Hepatocyte (in vitro differentiated cells): ENCODE measurements around the gene AGGF1.

Experiments
- CTCF ChIP-seq: fragments of 200-600 bp; sonication (generic); IDR thresholded peaks from 2 replicates; pipeline ENCODE4 v1.5.1; 2016; ENCODE audit warnings: antibody characterized with exemption, mild to moderate bottlenecking; ENCODE audit not compliant: poor library complexity
- EZH2 ChIP-seq: fragments of 200-600 bp; sonication (generic); IDR thresholded peaks from 2 replicates; pipeline ENCODE4 v1.6.1; 2016; ENCODE audit warnings: antibody characterized with exemption, mild to moderate bottlenecking, borderline replicate concordance

- TF ChIP-seq CTCF (no peak), EZH2 (no peak)
These were observed 44.5 kb downstream of the AGGF1 start for GRCh38 chr5:77074745-77075144.
